HEK293 (cell line): ENCODE results near the gene SCAF4.
A peak's percentile ranks its signal among the peaks of the same experiment; 100 is the strongest.

Experiments
- CTCF ChIA-PET: fragments of 350-600 bp; formaldehyde crosslinking; extraction: SDS; loops from one replicate; lab custom pipeline; 2021; ENCODE audit warnings: antibody characterized with exemption; lab: Yijun Ruan, JAX
- POLR2A ChIA-PET: fragments of 300-600 bp; formaldehyde crosslinking; extraction: SDS; loops from one replicate; lab custom pipeline; 2020; ENCODE audit warnings: antibody characterized with exemption, inconsistent platforms; lab: Yijun Ruan, JAX
- H3K27ac ChIP-seq: fragments of 200-500 bp; sonication (Bioruptor generic); 2 replicates; pipeline ENCODE4 v1.5.1; 2014; ENCODE audit warnings: low read depth, low read length, control low read depth, inconsistent platforms; ENCODE audit errors: extremely low read depth
- H3K36me3 ChIP-seq, 2 experiments: fragments of 200-500 bp in 1 of 2; sonication (Bioruptor generic) in 1 of 2; 1 replicate in 1 of 2; 2 replicates in 1 of 2; pipeline ENCODE4 v1.5.1; 2014 to 2017; ENCODE audit warnings: inconsistent platforms in 2 of 2, low read length in 2 of 2; ENCODE audit not compliant: control insufficient read depth in 2 of 2, insufficient read depth in 1 of 2
- H3K4me1 ChIP-seq: fragments of 200-500 bp; sonication (Bioruptor generic); 2 replicates; pipeline ENCODE4 v1.5.1; 2014; ENCODE audit warnings: mild to moderate bottlenecking, low read length, inconsistent platforms; ENCODE audit not compliant: control insufficient read depth, insufficient read depth
- H3K4me3 ChIP-seq: 2 replicates; pipeline ENCODE4 v1.5.1; 2011; ENCODE audit warnings: low read depth, mild to moderate bottlenecking, control low read depth, low read length, moderate library complexity
- H3K9me3 ChIP-seq: fragments of 200-500 bp; sonication (Bioruptor generic); 2 replicates; pipeline ENCODE4 v1.5.1; 2014; ENCODE audit warnings: low read depth, low read length, inconsistent platforms; ENCODE audit not compliant: control insufficient read depth, insufficient read depth
- EGR2 ChIP-seq: fragments of 450-650 bp; formaldehyde crosslinking; IDR thresholded peaks from 2 replicates; pipeline ENCODE4 v1.5.1; 2016; ENCODE audit warnings: low read depth, missing biosample characterization, missing genetic modification characterization
- FEZF1 ChIP-seq: fragments of 450-650 bp; formaldehyde crosslinking; IDR thresholded peaks from 2 replicates; pipeline ENCODE4 v1.5.1; 2016; ENCODE audit warnings: missing biosample characterization, missing genetic modification characterization
- GLI4 ChIP-seq: fragments of 450-650 bp; formaldehyde crosslinking; IDR thresholded peaks from 2 replicates; pipeline ENCODE4 v1.5.1; 2016; ENCODE audit warnings: missing biosample characterization, missing genetic modification characterization
- GLIS2 ChIP-seq: fragments of 450-650 bp; formaldehyde crosslinking; IDR thresholded peaks from 2 replicates; pipeline ENCODE4 v1.5.1; 2016; ENCODE audit warnings: missing biosample characterization, missing genetic modification characterization
- PRDM6 ChIP-seq: fragments of 450-650 bp; formaldehyde crosslinking; IDR thresholded peaks from 2 replicates; pipeline ENCODE4 v1.5.1; 2017; ENCODE audit warnings: missing biosample characterization, missing genetic modification characterization
- REPIN1 ChIP-seq: fragments of 450-650 bp; formaldehyde crosslinking; IDR thresholded peaks from 2 replicates; pipeline ENCODE4 v1.5.1; 2017; ENCODE audit warnings: missing biosample characterization, missing genetic modification characterization, low read depth
- SP3 ChIP-seq: fragments of 450-650 bp; formaldehyde crosslinking; IDR thresholded peaks from 2 replicates; pipeline ENCODE4 v1.5.1; 2016; ENCODE audit warnings: missing biosample characterization, missing genetic modification characterization
- SP7 ChIP-seq: fragments of 450-650 bp; formaldehyde crosslinking; IDR thresholded peaks from 2 replicates; pipeline ENCODE4 v1.5.1; 2016; ENCODE audit warnings: missing biosample characterization, missing genetic modification characterization
- ZBTB21 ChIP-seq: fragments of 450-650 bp; formaldehyde crosslinking; IDR thresholded peaks from 2 replicates; pipeline ENCODE4 v1.5.1; 2017; ENCODE audit warnings: missing biosample characterization, missing genetic modification characterization
- ZFP69B ChIP-seq: fragments of 450-650 bp; formaldehyde crosslinking; IDR thresholded peaks from 2 replicates; pipeline ENCODE4 v1.5.1; 2016; ENCODE audit warnings: missing biosample characterization, missing genetic modification characterization
- ZNF146 ChIP-seq: fragments of 450-650 bp; formaldehyde crosslinking; IDR thresholded peaks from 2 replicates; pipeline ENCODE4 v1.5.1; 2016; ENCODE audit warnings: missing biosample characterization, missing genetic modification characterization
- ZNF169 ChIP-seq: fragments of 450-650 bp; formaldehyde crosslinking; IDR thresholded peaks from 2 replicates; pipeline ENCODE4 v1.5.1; 2016; ENCODE audit warnings: missing biosample characterization, missing genetic modification characterization
- ZNF184 ChIP-seq: fragments of 450-650 bp; IDR thresholded peaks from 2 replicates; pipeline ENCODE4 v1.5.1; 2018; ENCODE audit warnings: missing biosample characterization, mild to moderate bottlenecking, missing genetic modification characterization
- ZNF350 ChIP-seq: fragments of 450-650 bp; formaldehyde crosslinking; IDR thresholded peaks from 2 replicates; pipeline ENCODE4 v1.5.0; 2017; ENCODE audit warnings: missing biosample characterization, mild to moderate bottlenecking, missing genetic modification characterization
- ZNF394 ChIP-seq: fragments of 450-650 bp; formaldehyde crosslinking; IDR thresholded peaks from 2 replicates; pipeline ENCODE4 v1.5.1; 2016; ENCODE audit warnings: missing biosample characterization, missing genetic modification characterization, mild to moderate bottlenecking, moderate library complexity, borderline replicate concordance
- ZNF404 ChIP-seq: fragments of 450-650 bp; formaldehyde crosslinking; IDR thresholded peaks from 2 replicates; pipeline ENCODE4 v1.5.1; 2017; ENCODE audit warnings: missing biosample characterization, missing genetic modification characterization
- ZNF473 ChIP-seq: fragments of 450-650 bp; formaldehyde crosslinking; IDR thresholded peaks from 2 replicates; pipeline ENCODE4 v1.5.1; 2017; ENCODE audit warnings: missing biosample characterization, missing genetic modification characterization
- ZNF48 ChIP-seq: fragments of 450-650 bp; formaldehyde crosslinking; IDR thresholded peaks from 2 replicates; pipeline ENCODE4 v1.5.1; 2016; ENCODE audit warnings: missing biosample characterization, missing genetic modification characterization
- ZNF549 ChIP-seq: fragments of 450-650 bp; IDR thresholded peaks from 2 replicates; pipeline ENCODE4 v1.5.1; 2018; ENCODE audit warnings: missing biosample characterization, missing genetic modification characterization, mild to moderate bottlenecking, inconsistent platforms, moderate library complexity
- ZNF585B ChIP-seq: fragments of 450-650 bp; formaldehyde crosslinking; IDR thresholded peaks from 2 replicates; pipeline ENCODE4 v1.5.1; 2016; ENCODE audit warnings: missing biosample characterization, missing genetic modification characterization
- ZNF624 ChIP-seq: fragments of 450-650 bp; formaldehyde crosslinking; IDR thresholded peaks from 2 replicates; pipeline ENCODE4 v1.5.1; 2017; ENCODE audit warnings: missing biosample characterization, missing genetic modification characterization
- ZNF692 ChIP-seq: fragments of 450-650 bp; formaldehyde crosslinking; IDR thresholded peaks from 2 replicates; pipeline ENCODE4 v1.5.1; 2016; ENCODE audit warnings: missing biosample characterization, missing genetic modification characterization
- ZNF76 ChIP-seq: fragments of 450-650 bp; formaldehyde crosslinking; IDR thresholded peaks from 2 replicates; pipeline ENCODE4; 2016; ENCODE audit warnings: low read depth, missing biosample characterization, missing genetic modification characterization, borderline replicate concordance
- ZNF792 ChIP-seq: fragments of 450-650 bp; formaldehyde crosslinking; IDR thresholded peaks from 2 replicates; pipeline ENCODE4 v1.5.1; 2016; ENCODE audit warnings: missing biosample characterization, missing genetic modification characterization
- ZSCAN5A ChIP-seq: fragments of 450-650 bp; formaldehyde crosslinking; IDR thresholded peaks from 2 replicates; pipeline ENCODE4 v1.5.1; 2016; ENCODE audit warnings: missing biosample characterization, missing genetic modification characterization
- TF ChIP-seq, protein P1 (sequence below): fragments of 450-650 bp; formaldehyde crosslinking; IDR thresholded peaks from 2 replicates; pipeline ENCODE4 v1.5.1; 2016; ENCODE audit warnings: missing biosample characterization, missing genetic modification characterization
- TF ChIP-seq, protein P2 (sequence below): fragments of 450-650 bp; formaldehyde crosslinking; IDR thresholded peaks from 2 replicates; pipeline ENCODE4 v1.5.1; 2016; ENCODE audit warnings: missing biosample characterization, missing genetic modification characterization

The SCAF4 gene

DNA sequence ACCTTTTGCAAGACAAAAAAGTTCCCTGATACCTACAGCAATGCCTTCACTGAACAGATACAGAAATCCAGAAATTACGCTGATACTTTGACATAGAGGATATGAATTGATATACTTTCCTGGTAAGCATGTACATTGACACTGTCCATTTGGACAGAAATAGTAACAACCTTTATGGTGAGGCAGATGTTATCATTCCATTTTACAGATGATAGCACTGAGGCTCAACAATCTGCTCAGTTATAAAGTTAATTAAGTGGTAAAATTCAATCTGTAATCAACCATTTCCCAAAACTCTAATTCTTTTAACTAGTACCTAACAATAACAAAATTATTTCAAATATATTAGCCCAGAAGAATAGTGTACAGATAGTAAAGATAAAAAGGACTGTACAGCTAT lies 20.6 kb downstream of the SCAF4 start:
- no peaks in the 10 kb centered on the region for H3K36me3 ChIP-seq
- no peak overlapping the region for H3K27ac ChIP-seq
- no peak for TF ChIP-seq SP7
- no peak for TF ChIP-seq ZNF350
- TF ChIP-seq, protein P1, sequence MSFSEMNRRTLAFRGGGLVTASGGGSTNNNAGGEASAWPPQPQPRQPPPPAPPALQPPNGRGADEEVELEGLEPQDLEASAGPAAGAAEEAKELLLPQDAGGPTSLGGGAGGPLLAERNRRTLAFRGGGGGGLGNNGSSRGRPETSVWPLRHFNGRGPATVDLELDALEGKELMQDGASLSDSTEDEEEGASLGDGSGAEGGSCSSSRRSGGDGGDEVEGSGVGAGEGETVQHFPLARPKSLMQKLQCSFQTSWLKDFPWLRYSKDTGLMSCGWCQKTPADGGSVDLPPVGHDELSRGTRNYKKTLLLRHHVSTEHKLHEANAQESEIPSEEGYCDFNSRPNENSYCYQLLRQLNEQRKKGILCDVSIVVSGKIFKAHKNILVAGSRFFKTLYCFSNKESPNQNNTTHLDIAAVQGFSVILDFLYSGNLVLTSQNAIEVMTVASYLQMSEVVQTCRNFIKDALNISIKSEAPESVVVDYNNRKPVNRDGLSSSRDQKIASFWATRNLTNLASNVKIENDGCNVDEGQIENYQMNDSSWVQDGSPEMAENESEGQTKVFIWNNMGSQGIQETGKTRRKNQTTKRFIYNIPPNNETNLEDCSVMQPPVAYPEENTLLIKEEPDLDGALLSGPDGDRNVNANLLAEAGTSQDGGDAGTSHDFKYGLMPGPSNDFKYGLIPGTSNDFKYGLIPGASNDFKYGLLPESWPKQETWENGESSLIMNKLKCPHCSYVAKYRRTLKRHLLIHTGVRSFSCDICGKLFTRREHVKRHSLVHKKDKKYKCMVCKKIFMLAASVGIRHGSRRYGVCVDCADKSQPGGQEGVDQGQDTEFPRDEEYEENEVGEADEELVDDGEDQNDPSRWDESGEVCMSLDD: no peak
- TF ChIP-seq ZNF146 (tag by site-specific recombination): no peak
- TF ChIP-seq ZNF624 (tag by site-specific recombination): no peak
- TF ChIP-seq ZNF169 (tag by site-specific recombination): no peak
- no peak for TF ChIP-seq ZFP69B
- no peak for TF ChIP-seq ZBTB21 (tag by site-specific recombination)
- no peak for TF ChIP-seq REPIN1 (tag by site-specific recombination)
- no peak for TF ChIP-seq ZNF473
- TF ChIP-seq, protein P2, sequence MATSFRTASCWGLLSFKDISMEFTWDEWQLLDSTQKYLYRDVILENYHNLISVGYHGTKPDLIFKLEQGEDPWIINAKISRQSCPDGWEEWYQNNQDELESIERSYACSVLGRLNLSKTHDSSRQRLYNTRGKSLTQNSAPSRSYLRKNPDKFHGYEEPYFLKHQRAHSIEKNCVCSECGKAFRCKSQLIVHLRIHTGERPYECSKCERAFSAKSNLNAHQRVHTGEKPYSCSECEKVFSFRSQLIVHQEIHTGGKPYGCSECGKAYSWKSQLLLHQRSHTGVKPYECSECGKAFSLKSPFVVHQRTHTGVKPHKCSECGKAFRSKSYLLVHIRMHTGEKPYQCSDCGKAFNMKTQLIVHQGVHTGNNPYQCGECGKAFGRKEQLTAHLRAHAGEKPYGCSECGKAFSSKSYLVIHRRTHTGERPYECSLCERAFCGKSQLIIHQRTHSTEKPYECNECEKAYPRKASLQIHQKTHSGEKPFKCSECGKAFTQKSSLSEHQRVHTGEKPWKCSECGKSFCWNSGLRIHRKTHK (tag by site-specific recombination): no peak
- TF ChIP-seq ZNF394 (tag by site-specific recombination): no peak
- ChIA-PET POLR2A (no interaction called here), CTCF (interaction anchor here (0.8 to 1.1 kb wide), 2 partner anchors 9 to 10 kb away, joined by 4 read pairs; no protein-coding TSS in a partner anchor)
- no peaks in the 10 kb centered on the region for H3K9me3 ChIP-seq
- H3K4me1 ChIP-seq: peaks cover 18% of the 10 kb centered on the region; the same call in 1 of the 2 replicates
- no peak overlapping the region for H3K4me3 ChIP-seq

DNA sequence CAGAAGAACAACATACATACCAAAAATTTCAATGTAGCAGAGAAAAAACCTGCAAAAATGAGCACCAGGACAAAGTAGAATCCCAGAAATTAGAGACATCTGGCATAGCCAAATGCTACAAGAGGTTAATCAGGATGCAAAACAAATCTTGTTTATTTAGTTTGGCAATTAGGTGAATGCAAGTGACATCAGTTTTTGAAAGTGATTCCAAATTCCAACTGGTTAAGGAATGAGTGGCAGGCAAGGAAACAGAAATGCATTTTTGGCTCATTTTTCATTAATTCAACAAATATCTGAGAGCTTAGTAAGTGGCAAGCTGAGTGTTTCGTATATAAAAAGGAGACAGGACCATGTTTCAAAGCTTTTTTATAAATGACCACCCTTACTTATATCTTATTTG lies 21.3 kb downstream of the SCAF4 start:
- TF ChIP-seq ZSCAN5A: no peak
- TF ChIP-seq ZNF76 (tag by site-specific recombination): no peak
- TF ChIP-seq GLIS2 (tag by site-specific recombination): no peak
- TF ChIP-seq ZNF48 (tag by site-specific recombination): no peak
- no peak for TF ChIP-seq ZNF404 (tag by site-specific recombination)
- 0 out of 2 replicates have a peak, but pooled peaks have one; percentile 13 for TF ChIP-seq ZNF184 (tag by site-specific recombination)
- no peak for TF ChIP-seq ZNF792
- no peak for TF ChIP-seq ZNF549 (tag by site-specific recombination)
- no peak for TF ChIP-seq ZNF692 (tag by site-specific recombination)
- TF ChIP-seq GLI4 (tag by site-specific recombination): no peak
- TF ChIP-seq EGR2 (tag by site-specific recombination): no peak
- TF ChIP-seq ZNF585B (tag by site-specific recombination): no peak
- no peak; the same call in 1 of the 2 replicates for TF ChIP-seq FEZF1 (tag by site-specific recombination)
- TF ChIP-seq PRDM6 (tag by site-specific recombination): peak; percentile 57; the same call in 1 of the 2 replicates
- no peak for TF ChIP-seq SP3 (tag by site-specific recombination)
- TF ChIP-seq, all 188 proteins: peak for 2
- H3K4me1 ChIP-seq: peaks cover 18% of the 10 kb centered on the region; the same call in 1 of the 2 replicates
- POLR2A ChIA-PET: no interaction called here
- H3K36me3 ChIP-seq: peaks cover 0 to 4% of the 10 kb centered on the region in 2 experiments; a peak in 1 of 3 replicates
- H3K9me3 ChIP-seq: no peaks in the 10 kb centered on the region
- CTCF ChIA-PET: interaction anchor here (0.8 to 1.1 kb wide), 2 partner anchors 8 to 9 kb away, joined by 4 read pairs; no protein-coding TSS in a partner anchor
- no peak overlapping the region for H3K27ac ChIP-seq
- no peak overlapping the region for H3K4me3 ChIP-seq
